SK-N-SH treated with all-trans-retinoic acid at 6 μM for 48 hours (cell line): ENCODE results near the gene RAPGEF4.

Source experiments
- BACH2 ChIP-seq: fragments of 250-450 bp; sonication (Bioruptor Pico); IDR thresholded peaks from 2 replicates; pipeline ENCODE4 v1.9.0; 2021; ENCODE audit warnings: mild to moderate bottlenecking, borderline replicate concordance
- CREB5 ChIP-seq: fragments of 250-450 bp; sonication (Bioruptor Pico); IDR thresholded peaks from 2 replicates; pipeline ENCODE4 v1.5.1; 2020; ENCODE audit warnings: low read depth, mild to moderate bottlenecking, moderate library complexity
- CSRNP3 ChIP-seq: fragments of 250-450 bp; sonication (Bioruptor Pico); IDR thresholded peaks from 2 replicates; pipeline ENCODE4 v1.5.1; 2021; ENCODE audit warnings: mild to moderate bottlenecking, moderate library complexity
- ISL1 ChIP-seq: fragments of 250-450 bp; sonication (Bioruptor Pico); IDR thresholded peaks from 2 replicates; pipeline ENCODE4 v2.1.2; 2022; ENCODE audit warnings: mild to moderate bottlenecking, moderate library complexity
- POU6F1 ChIP-seq: fragments of 250-450 bp; sonication (Bioruptor Pico); IDR thresholded peaks from 2 replicates; pipeline ENCODE4 v1.8.0; 2021; ENCODE audit warnings: low read depth, mild to moderate bottlenecking, moderate library complexity, borderline replicate concordance
- PPARA ChIP-seq: fragments of 250-450 bp; sonication (Bioruptor Pico); IDR thresholded peaks from 2 replicates; pipeline ENCODE4 v1.5.0; 2020; ENCODE audit warnings: mild to moderate bottlenecking, borderline replicate concordance
- RARB ChIP-seq: fragments of 250-450 bp; sonication (Bioruptor Pico); IDR thresholded peaks from 2 replicates; pipeline ENCODE4 v1.8.0; 2021; ENCODE audit warnings: mild to moderate bottlenecking, moderate library complexity
- TCF4 ChIP-seq: fragments of 250-450 bp; sonication (Bioruptor Pico); IDR thresholded peaks from 2 replicates; pipeline ENCODE4 v1.8.0; 2021; ENCODE audit warnings: mild to moderate bottlenecking, moderate library complexity, borderline replicate concordance
- ZFP3 ChIP-seq: fragments of 250-450 bp; sonication (Bioruptor Pico); IDR thresholded peaks from 2 replicates; pipeline ENCODE4 v1.5.0; 2020; ENCODE audit warnings: mild to moderate bottlenecking, moderate library complexity
- ZFP30 ChIP-seq: fragments of 450-650 bp; formaldehyde crosslinking; IDR thresholded peaks from 2 replicates; pipeline ENCODE4 v1.5.0; 2022; ENCODE audit warnings: mild to moderate bottlenecking, moderate library complexity
- ZNF8 ChIP-seq: fragments of 450-650 bp; formaldehyde crosslinking; IDR thresholded peaks from 2 replicates; pipeline ENCODE4 v1.5.0; 2020; ENCODE audit warnings: mild to moderate bottlenecking, moderate library complexity
- TF ChIP-seq, protein P1 (sequence below): fragments of 250-450 bp; sonication (Bioruptor Pico); IDR thresholded peaks from 2 replicates; pipeline ENCODE4 v1.8.0; 2020; ENCODE audit warnings: mild to moderate bottlenecking, moderate library complexity, borderline replicate concordance
- TF ChIP-seq, protein P2 (sequence below): fragments of 250-450 bp; sonication (Bioruptor Pico); IDR thresholded peaks from 2 replicates; pipeline ENCODE4 v1.5.0; 2020; ENCODE audit warnings: mild to moderate bottlenecking, moderate library complexity

GRCh38 chr2:172945510-172945850, 209.8 kb downstream of the RAPGEF4 start:
- TF ChIP-seq CSRNP3 (CRISPR knock-in tag), result no peak
- TF ChIP-seq PPARA (CRISPR knock-in tag), result no peak
- no peak for TF ChIP-seq CREB5 (CRISPR knock-in tag)
- TF ChIP-seq, protein P1, sequence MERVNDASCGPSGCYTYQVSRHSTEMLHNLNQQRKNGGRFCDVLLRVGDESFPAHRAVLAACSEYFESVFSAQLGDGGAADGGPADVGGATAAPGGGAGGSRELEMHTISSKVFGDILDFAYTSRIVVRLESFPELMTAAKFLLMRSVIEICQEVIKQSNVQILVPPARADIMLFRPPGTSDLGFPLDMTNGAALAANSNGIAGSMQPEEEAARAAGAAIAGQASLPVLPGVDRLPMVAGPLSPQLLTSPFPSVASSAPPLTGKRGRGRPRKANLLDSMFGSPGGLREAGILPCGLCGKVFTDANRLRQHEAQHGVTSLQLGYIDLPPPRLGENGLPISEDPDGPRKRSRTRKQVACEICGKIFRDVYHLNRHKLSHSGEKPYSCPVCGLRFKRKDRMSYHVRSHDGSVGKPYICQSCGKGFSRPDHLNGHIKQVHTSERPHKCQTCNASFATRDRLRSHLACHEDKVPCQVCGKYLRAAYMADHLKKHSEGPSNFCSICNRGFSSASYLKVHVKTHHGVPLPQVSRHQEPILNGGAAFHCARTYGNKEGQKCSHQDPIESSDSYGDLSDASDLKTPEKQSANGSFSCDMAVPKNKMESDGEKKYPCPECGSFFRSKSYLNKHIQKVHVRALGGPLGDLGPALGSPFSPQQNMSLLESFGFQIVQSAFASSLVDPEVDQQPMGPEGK (CRISPR knock-in tag), result no peak
- no peak for TF ChIP-seq RARB (CRISPR knock-in tag)
- no peak for TF ChIP-seq ZNF8 (CRISPR knock-in tag)
- TF ChIP-seq POU6F1 (CRISPR knock-in tag), result no peak
- TF ChIP-seq, protein P2, sequence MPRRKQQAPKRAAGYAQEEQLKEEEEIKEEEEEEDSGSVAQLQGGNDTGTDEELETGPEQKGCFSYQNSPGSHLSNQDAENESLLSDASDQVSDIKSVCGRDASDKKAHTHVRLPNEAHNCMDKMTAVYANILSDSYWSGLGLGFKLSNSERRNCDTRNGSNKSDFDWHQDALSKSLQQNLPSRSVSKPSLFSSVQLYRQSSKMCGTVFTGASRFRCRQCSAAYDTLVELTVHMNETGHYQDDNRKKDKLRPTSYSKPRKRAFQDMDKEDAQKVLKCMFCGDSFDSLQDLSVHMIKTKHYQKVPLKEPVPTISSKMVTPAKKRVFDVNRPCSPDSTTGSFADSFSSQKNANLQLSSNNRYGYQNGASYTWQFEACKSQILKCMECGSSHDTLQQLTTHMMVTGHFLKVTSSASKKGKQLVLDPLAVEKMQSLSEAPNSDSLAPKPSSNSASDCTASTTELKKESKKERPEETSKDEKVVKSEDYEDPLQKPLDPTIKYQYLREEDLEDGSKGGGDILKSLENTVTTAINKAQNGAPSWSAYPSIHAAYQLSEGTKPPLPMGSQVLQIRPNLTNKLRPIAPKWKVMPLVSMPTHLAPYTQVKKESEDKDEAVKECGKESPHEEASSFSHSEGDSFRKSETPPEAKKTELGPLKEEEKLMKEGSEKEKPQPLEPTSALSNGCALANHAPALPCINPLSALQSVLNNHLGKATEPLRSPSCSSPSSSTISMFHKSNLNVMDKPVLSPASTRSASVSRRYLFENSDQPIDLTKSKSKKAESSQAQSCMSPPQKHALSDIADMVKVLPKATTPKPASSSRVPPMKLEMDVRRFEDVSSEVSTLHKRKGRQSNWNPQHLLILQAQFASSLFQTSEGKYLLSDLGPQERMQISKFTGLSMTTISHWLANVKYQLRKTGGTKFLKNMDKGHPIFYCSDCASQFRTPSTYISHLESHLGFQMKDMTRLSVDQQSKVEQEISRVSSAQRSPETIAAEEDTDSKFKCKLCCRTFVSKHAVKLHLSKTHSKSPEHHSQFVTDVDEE (CRISPR knock-in tag), result no peak
- TF ChIP-seq ISL1 (CRISPR knock-in tag), result no peak
- TF ChIP-seq ZFP30 (CRISPR knock-in tag), result no peak
- TF ChIP-seq ZFP3, result no peak
- TF ChIP-seq TCF4 (CRISPR knock-in tag), result no peak
- TF ChIP-seq BACH2 (CRISPR knock-in tag), result no peak
